SK-N-SH (cell line): ENCODE measurements around the gene TPD52L1. TPM values are rescaled to one million over a fixed set of nuclear protein-coding genes. Genes with fewer than 3 reads are reported as not detected.

ENCODE experiments used
- CTCF ChIA-PET: fragments of 300-600, 350-600 bp; formaldehyde crosslinking; extraction: SDS; loops from one replicate; lab custom pipeline; 2021; lab: Yijun Ruan, JAX
- POLR2A ChIA-PET: fragments of 350-600 bp; sonication (Branson Sonifier 250); formaldehyde crosslinking; extraction: SDS; loops from one replicate; lab custom pipeline; 2020; ENCODE audit warnings: antibody characterized with exemption, inconsistent platforms; lab: Yijun Ruan, JAX
- DNase-seq: peaks from one replicate; pipeline ENCODE4 v3.0.0; 2012
- H2AFZ ChIP-seq: fragments of 200-600 bp; sonication (generic); 2 replicates; pipeline ENCODE4 v1.8.1; 2016; ENCODE audit warnings: antibody characterized with exemption, mild to moderate bottlenecking, low read depth
- H3F3A ChIP-seq: fragments of 200-600 bp; sonication (generic); replicated peaks from 2 replicates; pipeline ENCODE3; 2016; ENCODE audit warnings: antibody characterized with exemption, mild to moderate bottlenecking; ENCODE audit not compliant: insufficient read depth
- H3K27ac ChIP-seq, 2 experiments: fragments of 200-500 bp in 1 of 2; fragments of 200-600 bp in 1 of 2; sonication (Bioruptor generic) in 1 of 2; sonication (generic), shearing (Covaris generic) in 1 of 2; 2 replicates each; pipeline versions ENCODE4 v1.5.1 to v1.6.1; 2014 to 2016; ENCODE audit warnings: low read depth in 2 of 2, inconsistent platforms in 1 of 2, low read length in 1 of 2, mild to moderate bottlenecking in 1 of 2, mixed read lengths in 1 of 2
- H3K27me3 ChIP-seq: fragments of 200-600 bp; sonication (generic), shearing (Covaris generic); 2 replicates; pipeline ENCODE4 v1.6.1; 2016; ENCODE audit warnings: mixed run types; ENCODE audit not compliant: insufficient read depth
- H3K36me3 ChIP-seq, 2 experiments: fragments of 200-500 bp in 1 of 2; fragments of 200-600 bp in 1 of 2; sonication (Bioruptor generic) in 1 of 2; sonication (generic) in 1 of 2; replicated peaks in 1 of 2; 2 replicates each; pipeline versions ENCODE3 to v1.5.1; 2014 to 2016; ENCODE audit warnings: low read length in 1 of 2, mild to moderate bottlenecking in 1 of 2; ENCODE audit not compliant: insufficient read depth in 2 of 2, control insufficient read depth in 1 of 2
- H3K4me1 ChIP-seq, 2 experiments: fragments of 200-500 bp in 1 of 2; fragments of 200-600 bp in 1 of 2; sonication (Bioruptor generic) in 1 of 2; sonication (generic), shearing (Covaris generic) in 1 of 2; 2 replicates each; pipeline versions ENCODE4 v1.5.1 to v1.6.1; 2014 to 2016; ENCODE audit warnings: low read depth in 1 of 2, low read length in 1 of 2, mixed run types in 1 of 2; ENCODE audit not compliant: insufficient read depth in 2 of 2, control insufficient read depth in 1 of 2
- H3K4me2 ChIP-seq: fragments of 200-600 bp; sonication (generic), shearing (Covaris generic); 2 replicates; pipeline ENCODE4 v1.6.1; 2017; ENCODE audit warnings: mixed run types
- H3K4me3 ChIP-seq, 2 experiments: fragments of 200-500 bp in 1 of 2; fragments of 200-600 bp in 1 of 2; sonication (Bioruptor generic) in 1 of 2; sonication (generic), shearing (Covaris generic) in 1 of 2; 2 replicates each; pipeline versions ENCODE4 v1.5.1 to v1.8.1; 2014 to 2016; ENCODE audit warnings: low read depth in 2 of 2, inconsistent platforms in 1 of 2, low read length in 1 of 2, mild to moderate bottlenecking in 1 of 2, mixed read lengths in 1 of 2, moderate library complexity in 1 of 2
- H3K79me2 ChIP-seq: fragments of 200-600 bp; sonication (generic); 2 replicates; pipeline ENCODE4 v1.8.1; 2017; ENCODE audit warnings: mild to moderate bottlenecking; ENCODE audit not compliant: insufficient read depth
- H3K9ac ChIP-seq: fragments of 200-600 bp; sonication (generic); 2 replicates; pipeline ENCODE4 v1.6.1; 2017; ENCODE audit warnings: mixed run types
- H3K9me2 ChIP-seq: fragments of 200-600 bp; sonication (generic); 2 replicates; pipeline ENCODE4 v1.6.1; 2017; ENCODE audit warnings: mixed run types
- H3K9me3 ChIP-seq: fragments of 200-600 bp; sonication (generic); 2 replicates; pipeline ENCODE4 v1.6.1; 2017; ENCODE audit warnings: mixed run types, mild to moderate bottlenecking, moderate library complexity
- H4K20me1 ChIP-seq: fragments of 200-600 bp; sonication (generic); 2 replicates; pipeline ENCODE4 v1.6.1; 2017; ENCODE audit warnings: mild to moderate bottlenecking, mixed run types; ENCODE audit not compliant: insufficient read depth
- ELF1 ChIP-seq: IDR thresholded peaks from 2 replicates; pipeline ENCODE4 v1.4.0; 2012
- EP300 ChIP-seq, 2 experiments: IDR thresholded peaks; 2 replicates each; pipeline versions ENCODE4 v1.4.0 to v1.6.1; 2012; ENCODE audit warnings: borderline replicate concordance in 1 of 2, low read depth in 1 of 2, low read length in 1 of 2
- FOSL2 ChIP-seq: IDR thresholded peaks from 2 replicates; pipeline ENCODE4 v1.4.0; 2012; ENCODE audit warnings: low read depth, mild to moderate bottlenecking, moderate library complexity, borderline replicate concordance
- FOXJ3 ChIP-seq: sonication (generic); formaldehyde crosslinking; IDR thresholded peaks from 2 replicates; pipeline ENCODE4 v1.5.1; 2020; ENCODE audit warnings: mild to moderate bottlenecking, missing genetic modification reagents
- FOXM1 ChIP-seq: IDR thresholded peaks from 2 replicates; pipeline ENCODE4 v1.4.0; 2012; ENCODE audit warnings: low read depth, mild to moderate bottlenecking
- GABPA ChIP-seq: IDR thresholded peaks from 2 replicates; pipeline ENCODE4 v1.4.0; 2012; ENCODE audit warnings: low read depth, mild to moderate bottlenecking
- GATA2 ChIP-seq: sonication (generic); formaldehyde crosslinking; IDR thresholded peaks from 2 replicates; pipeline ENCODE4 v1.5.0; 2020; ENCODE audit warnings: mild to moderate bottlenecking, missing genetic modification reagents
- IRF3 ChIP-seq: fragments of 150-350 bp; IDR thresholded peaks from 2 replicates; pipeline ENCODE4 v1.6.1; 2016; ENCODE audit warnings: mild to moderate bottlenecking, low read depth, low read length
- JUND ChIP-seq: IDR thresholded peaks from 2 replicates; pipeline ENCODE4 v1.4.0; 2012
- MXI1 ChIP-seq: IDR thresholded peaks from 2 replicates; pipeline ENCODE4 v1.6.1; 2012; ENCODE audit warnings: mild to moderate bottlenecking, low read depth, low read length, improper control_type of control experiment
- NFIC ChIP-seq: IDR thresholded peaks from 2 replicates; pipeline ENCODE4 v1.4.0; 2012; ENCODE audit warnings: borderline replicate concordance
- POLR2AphosphoS5 ChIP-seq: IDR thresholded peaks from 2 replicates; pipeline ENCODE4 v1.6.1; 2012; ENCODE audit warnings: low read depth, low read length
- RCOR1 ChIP-seq: fragments of 150-350 bp; IDR thresholded peaks from 2 replicates; pipeline ENCODE4 v1.6.1; 2017; ENCODE audit warnings: antibody characterized with exemption, low read length
- RFX5 ChIP-seq: IDR thresholded peaks from 2 replicates; pipeline ENCODE4 v1.6.1; 2012; ENCODE audit warnings: mild to moderate bottlenecking, improper control_type of control experiment, low read length
- RXRA ChIP-seq: IDR thresholded peaks from 2 replicates; pipeline ENCODE4 v1.4.0; 2012; ENCODE audit warnings: low read depth, mild to moderate bottlenecking, borderline replicate concordance
- TAF1 ChIP-seq: IDR thresholded peaks from 2 replicates; pipeline ENCODE4 v1.6.1; 2012; ENCODE audit warnings: low read depth, mild to moderate bottlenecking, low read length, moderate library complexity, borderline replicate concordance
- TCF12 ChIP-seq: IDR thresholded peaks from 2 replicates; pipeline ENCODE4 v1.4.0; 2012
- USF2 ChIP-seq: fragments of 150-350 bp; IDR thresholded peaks from 2 replicates; pipeline ENCODE4 v1.6.1; 2017; ENCODE audit warnings: antibody characterized with exemption, low read length, low read depth, borderline replicate concordance
- WGBS: methylation state at CpG from one replicate; pipeline ENCODE4 v1.1.6; 2017; ENCODE audit warnings: low lambda C conversion rate; 5-methylcytosine and 5-hydroxymethylcytosine counted together
- polyA plus RNA-seq, 3 experiments: library from polyadenylated mRNA; depleted of rRNA; stranded (reverse); fragments of >200 nt; gene quantifications; 2 replicates each; pipeline ENCODE4 v1.2.3, GENCODE V29; 2012

TPD52L1 gene
- polyA plus RNA-seq, 1 of the 3 experiments (the other 2 are of a cell fraction), result 0.13 TPM

- ChIA-PET POLR2A (no interaction called here), CTCF (interaction anchor here (1.3 kb wide), 1 partner anchor 64 kb away, joined by 3 read pairs; the partner anchor contains the start of gene TPD52L1)
- H3K27me3 ChIP-seq, result peaks cover 16% of the 10 kb centered on the region; the same call in 1 of the 2 replicates
- H3K4me3 ChIP-seq, result no peak overlapping the region
- H3K9me3 ChIP-seq, result no peaks in the 10 kb centered on the region
- H3K27ac ChIP-seq, result no peak overlapping the region
- H2AFZ ChIP-seq, result no peak overlapping the region
- H3K9ac ChIP-seq, result no peak overlapping the region
- H3K79me2 ChIP-seq, result no peaks in the 10 kb centered on the region
- H3K36me3 ChIP-seq, result no peaks in the 10 kb centered on the region
- H3K4me2 ChIP-seq, result no peak overlapping the region
- TF ChIP-seq RFX5 (no peak), FOXM1 (no peak), USF2 (no peak), FOXJ3 (CRISPR knock-in tag) (no peak), TCF12 (no peak), FOSL2 (no peak), TAF1 (no peak), EP300 (IDR thresholded peaks at IDR 0.05; ENCODE audit: borderline replicate concordance in 1 of 2, low read depth in 1 of 2, low read length in 1 of 2) (no peak)
- TF ChIP-seq, all 33 proteins: peak for 0
- Histone ChIP-seq H3K4me1 (no peaks in the 10 kb centered on the region), H3F3A (no peaks in the 10 kb centered on the region), H4K20me1 (no peaks in the 10 kb centered on the region), H3K9me2 (no peaks in the 10 kb centered on the region)
- 23% methylated on average over 10 of the region's 10 CpGs for WGBS
- no peak for DNase-seq
Measured at GRCh38 chr6:125217369-125217768, 63.8 kb downstream of the TPD52L1 start.

GRCh38 chr6:125217992-125218391 lies 64.4 kb downstream of the TPD52L1 start:
- Histone ChIP-seq H4K20me1 (no peaks in the 10 kb centered on the region), H3K9me2 (no peaks in the 10 kb centered on the region), H3K9me3 (no peaks in the 10 kb centered on the region), H3K79me2 (no peaks in the 10 kb centered on the region), H3K27ac (no peak overlapping the region), H3F3A (no peaks in the 10 kb centered on the region), H3K4me3 (no peak overlapping the region), H3K36me3 (no peaks in the 10 kb centered on the region), H3K4me1 (no peaks in the 10 kb centered on the region), H3K27me3 (peaks cover 16% of the 10 kb centered on the region; the same call in 1 of the 2 replicates), H3K9ac (no peak overlapping the region), H3K4me2 (no peak overlapping the region), H2AFZ (no peak overlapping the region)
- CTCF ChIA-PET, result interaction anchor here (1.3 kb wide), 1 partner anchor 64 kb away, joined by 3 read pairs; the partner anchor contains the start of gene TPD52L1
- DNase-seq, result no peak
- POLR2A ChIA-PET, result no interaction called here
- 14% methylated on average over 2 of the region's 2 CpGs for WGBS
- TF ChIP-seq TCF12, result no peak
- TF ChIP-seq IRF3, result no peak
- TF ChIP-seq USF2, result no peak
- no peak for TF ChIP-seq NFIC
- no peak for TF ChIP-seq EP300 (IDR thresholded peaks at IDR 0.05; ENCODE audit: borderline replicate concordance in 1 of 2, low read depth in 1 of 2, low read length in 1 of 2)
- no peak for TF ChIP-seq ELF1
- no peak for TF ChIP-seq GABPA
- no peak for TF ChIP-seq POLR2AphosphoS5
- TF ChIP-seq FOXM1, result no peak
- TF ChIP-seq FOXJ3 (CRISPR knock-in tag), result no peak
- TF ChIP-seq MXI1, result no peak
- TF ChIP-seq GATA2 (CRISPR knock-in tag), result no peak
- no peak for TF ChIP-seq RFX5
- TF ChIP-seq RXRA, result no peak
- no peak for TF ChIP-seq RCOR1
- TF ChIP-seq JUND, result no peak
